ENCODE measurements around the gene KIAA0232.
A peak's percentile ranks its signal among the peaks of the same experiment; 100 is the strongest.

KIAA0232 gene

DNA sequence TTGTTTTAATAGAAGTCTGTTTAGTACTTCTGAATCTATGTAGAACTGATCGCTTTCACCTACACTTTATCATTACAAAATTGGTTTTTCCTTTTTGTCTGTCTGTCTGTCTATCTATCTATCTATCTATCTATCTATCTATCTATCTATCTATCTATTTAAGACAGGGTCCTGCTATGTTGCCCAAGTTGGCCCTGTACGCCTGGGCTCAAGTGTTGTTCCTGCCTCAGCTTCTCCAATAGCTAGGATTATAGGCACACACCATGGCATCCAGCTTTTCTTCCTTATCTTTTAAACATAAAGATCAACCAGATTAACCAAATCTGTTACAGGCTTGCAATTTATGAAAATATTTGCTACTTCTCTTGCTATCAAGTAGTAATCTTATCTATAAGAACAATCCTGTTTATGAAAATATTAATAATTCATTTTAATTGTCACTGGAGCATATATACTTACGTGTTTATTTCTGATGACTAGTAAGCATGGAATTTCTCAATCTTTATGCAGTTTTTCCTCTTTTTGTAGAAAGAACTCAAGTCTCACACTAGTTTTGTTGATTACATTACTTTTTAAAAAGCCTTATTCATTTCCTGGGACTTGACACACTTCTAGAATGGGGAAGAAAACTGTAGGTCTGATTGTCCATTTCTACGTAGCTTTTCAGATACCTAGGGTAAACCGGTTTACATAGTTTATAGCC is 24.5 kb downstream of the KIAA0232 start:
- H3K27ac ChIP-seq (ENCODE audit: poor library complexity, severe bottlenecking) = peak overlapping the region; percentile 52
- DNase-seq (ENCODE audit: low spot score) (no peak), ATAC-seq (ENCODE audit: low read depth) (0 out of 3 replicates have a peak, but pooled peaks have one; percentile 23)
- TF ChIP-seq, protein P1, sequence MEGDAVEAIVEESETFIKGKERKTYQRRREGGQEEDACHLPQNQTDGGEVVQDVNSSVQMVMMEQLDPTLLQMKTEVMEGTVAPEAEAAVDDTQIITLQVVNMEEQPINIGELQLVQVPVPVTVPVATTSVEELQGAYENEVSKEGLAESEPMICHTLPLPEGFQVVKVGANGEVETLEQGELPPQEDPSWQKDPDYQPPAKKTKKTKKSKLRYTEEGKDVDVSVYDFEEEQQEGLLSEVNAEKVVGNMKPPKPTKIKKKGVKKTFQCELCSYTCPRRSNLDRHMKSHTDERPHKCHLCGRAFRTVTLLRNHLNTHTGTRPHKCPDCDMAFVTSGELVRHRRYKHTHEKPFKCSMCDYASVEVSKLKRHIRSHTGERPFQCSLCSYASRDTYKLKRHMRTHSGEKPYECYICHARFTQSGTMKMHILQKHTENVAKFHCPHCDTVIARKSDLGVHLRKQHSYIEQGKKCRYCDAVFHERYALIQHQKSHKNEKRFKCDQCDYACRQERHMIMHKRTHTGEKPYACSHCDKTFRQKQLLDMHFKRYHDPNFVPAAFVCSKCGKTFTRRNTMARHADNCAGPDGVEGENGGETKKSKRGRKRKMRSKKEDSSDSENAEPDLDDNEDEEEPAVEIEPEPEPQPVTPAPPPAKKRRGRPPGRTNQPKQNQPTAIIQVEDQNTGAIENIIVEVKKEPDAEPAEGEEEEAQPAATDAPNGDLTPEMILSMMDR (IDR thresholded peaks at IDR 0.05; ENCODE audit: poor library complexity, severe bottlenecking) = no peak
- peaks cover 21% of the 10 kb centered on the region for H3K4me1 ChIP-seq (ENCODE audit: insufficient read depth, poor library complexity, severe bottlenecking)
- no peak overlapping the region for H3K4me3 ChIP-seq (ENCODE audit: severe bottlenecking)
- H3K36me3 ChIP-seq (ENCODE audit: low read depth) = peaks cover 7% of the 10 kb centered on the region
- no peaks in the 10 kb centered on the region for H3K9me3 ChIP-seq (ENCODE audit: severe bottlenecking)
- H3K27me3 ChIP-seq (ENCODE audit: insufficient read depth, poor library complexity, severe bottlenecking) = no peaks in the 10 kb centered on the region

DNA sequence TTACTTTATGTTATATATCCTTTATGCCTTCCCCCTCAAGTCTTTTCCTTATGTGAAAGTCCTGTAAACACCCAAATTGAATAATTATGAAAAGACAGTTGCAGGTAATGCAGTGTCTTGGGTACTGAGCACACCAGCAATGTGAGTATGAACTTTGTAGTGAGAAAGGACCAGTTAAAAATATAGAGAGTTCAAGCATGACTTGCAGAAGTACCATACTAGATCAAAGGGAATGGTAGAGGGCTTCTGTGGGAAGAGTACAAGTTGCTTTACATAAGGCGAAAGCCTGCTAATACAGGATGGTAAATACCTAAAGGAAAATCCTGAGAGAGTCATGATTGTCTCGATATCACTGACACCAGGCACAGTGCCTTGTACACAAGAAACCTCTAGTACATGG is 25.7 kb downstream of the KIAA0232 start:
- DNase-seq (ENCODE audit: low spot score) (no peak), ATAC-seq (ENCODE audit: low read depth) (no peak)
- Histone ChIP-seq H3K27me3 (ENCODE audit: insufficient read depth, poor library complexity, severe bottlenecking) (no peaks in the 10 kb centered on the region), H3K9me3 (ENCODE audit: severe bottlenecking) (no peaks in the 10 kb centered on the region), H3K4me3 (ENCODE audit: severe bottlenecking) (no peak overlapping the region), H3K36me3 (ENCODE audit: low read depth) (peaks cover 7% of the 10 kb centered on the region), H3K4me1 (ENCODE audit: insufficient read depth, poor library complexity, severe bottlenecking) (peaks cover 21% of the 10 kb centered on the region), H3K27ac (ENCODE audit: poor library complexity, severe bottlenecking) (no peak overlapping the region)
- TF ChIP-seq, protein P1 (IDR thresholded peaks at IDR 0.05; ENCODE audit: poor library complexity, severe bottlenecking) = no peak

DNA sequence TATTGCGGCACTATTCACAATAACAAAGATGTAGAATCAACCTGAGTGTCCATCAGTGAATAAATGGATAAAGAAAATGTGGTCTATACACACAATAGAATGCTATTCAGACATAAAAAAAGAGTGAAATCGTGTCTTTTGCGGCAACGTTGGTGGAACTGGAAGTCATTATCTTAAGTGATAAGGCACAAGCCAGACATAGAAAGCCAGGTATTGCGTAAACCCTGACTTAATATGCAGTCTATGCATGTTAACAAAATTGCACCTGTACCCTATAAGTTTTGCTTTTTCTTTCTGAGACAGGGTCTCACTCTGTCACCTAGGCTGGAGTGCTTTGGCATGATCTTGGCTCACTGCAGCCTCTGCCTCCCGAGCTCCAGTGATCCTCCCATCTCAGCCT is 28.6 kb downstream of the KIAA0232 start:
- Histone ChIP-seq H3K27me3 (ENCODE audit: insufficient read depth, poor library complexity, severe bottlenecking) (no peaks in the 10 kb centered on the region), H3K9me3 (ENCODE audit: severe bottlenecking) (no peaks in the 10 kb centered on the region), H3K36me3 (ENCODE audit: low read depth) (peaks cover 10% of the 10 kb centered on the region), H3K4me3 (ENCODE audit: severe bottlenecking) (no peak overlapping the region), H3K27ac (ENCODE audit: poor library complexity, severe bottlenecking) (no peak overlapping the region), H3K4me1 (ENCODE audit: insufficient read depth, poor library complexity, severe bottlenecking) (peaks cover 30% of the 10 kb centered on the region)
- no peak for ATAC-seq (ENCODE audit: low read depth)
- TF ChIP-seq, protein P1 (IDR thresholded peaks at IDR 0.05; ENCODE audit: poor library complexity, severe bottlenecking) = no peak
- DNase-seq (ENCODE audit: low spot score) = no peak

DNA sequence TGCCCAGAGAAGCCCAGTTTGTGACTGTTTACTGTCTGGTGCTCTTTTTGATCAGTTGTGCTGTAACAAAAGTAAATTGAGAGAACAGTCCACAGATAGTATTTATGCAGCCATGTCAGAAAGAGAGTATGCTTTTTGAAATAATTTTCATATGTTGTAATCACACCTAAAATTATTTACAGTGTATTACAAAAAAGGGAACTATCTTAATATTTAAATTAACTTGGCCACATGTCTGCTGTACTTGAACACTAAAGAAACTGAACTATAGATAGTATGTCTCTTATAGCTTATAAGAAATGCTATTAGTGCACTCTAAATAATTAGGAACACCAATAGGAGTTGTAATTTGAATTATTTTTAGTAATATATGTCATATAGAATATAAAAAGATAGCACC is 30.2 kb downstream of the KIAA0232 start:
- H3K27me3 ChIP-seq (ENCODE audit: insufficient read depth, poor library complexity, severe bottlenecking) = no peaks in the 10 kb centered on the region
- H3K9me3 ChIP-seq (ENCODE audit: severe bottlenecking) = no peaks in the 10 kb centered on the region
- DNase-seq (ENCODE audit: low spot score) (no peak), ATAC-seq (ENCODE audit: low read depth) (no peak)
- H3K4me1 ChIP-seq (ENCODE audit: insufficient read depth, poor library complexity, severe bottlenecking) = peaks cover 15% of the 10 kb centered on the region
- H3K36me3 ChIP-seq (ENCODE audit: low read depth) = peaks cover 12% of the 10 kb centered on the region
- TF ChIP-seq, protein P1 (IDR thresholded peaks at IDR 0.05; ENCODE audit: poor library complexity, severe bottlenecking) = no peak
- H3K27ac ChIP-seq (ENCODE audit: poor library complexity, severe bottlenecking) = no peak overlapping the region
- no peak overlapping the region for H3K4me3 ChIP-seq (ENCODE audit: severe bottlenecking)

DNA sequence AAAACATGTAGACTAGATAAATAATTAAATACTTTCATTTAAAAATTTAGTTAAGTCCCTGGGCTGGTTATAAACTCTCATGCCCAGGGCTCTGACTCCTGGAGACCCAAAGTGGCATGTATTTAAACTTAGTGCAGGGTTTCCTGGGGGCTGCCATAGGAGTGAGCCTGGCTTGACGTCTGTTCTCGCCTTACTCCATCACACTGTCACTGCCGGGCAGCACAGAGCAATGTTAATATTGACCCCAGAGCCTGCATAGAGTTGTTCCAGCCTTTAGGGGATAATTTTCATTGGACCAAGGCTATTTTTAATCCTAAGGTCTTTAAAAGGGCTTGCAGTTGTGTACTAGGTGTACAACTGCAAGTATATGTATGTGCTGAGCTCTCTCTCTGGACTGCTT is 31.2 kb downstream of the KIAA0232 start:
- Histone ChIP-seq H3K36me3 (ENCODE audit: low read depth) (peaks cover 7% of the 10 kb centered on the region; the same call in 1 of the 2 replicates), H3K27ac (ENCODE audit: poor library complexity, severe bottlenecking) (no peak overlapping the region), H3K9me3 (ENCODE audit: severe bottlenecking) (peaks cover under 1% of the 10 kb centered on the region), H3K4me1 (ENCODE audit: insufficient read depth, poor library complexity, severe bottlenecking) (peaks cover 15% of the 10 kb centered on the region), H3K27me3 (ENCODE audit: insufficient read depth, poor library complexity, severe bottlenecking) (no peaks in the 10 kb centered on the region), H3K4me3 (ENCODE audit: severe bottlenecking) (no peak overlapping the region)
- DNase-seq (ENCODE audit: low spot score) (no peak), ATAC-seq (ENCODE audit: low read depth) (no peak)
- TF ChIP-seq, protein P1 (IDR thresholded peaks at IDR 0.05; ENCODE audit: poor library complexity, severe bottlenecking) = no peak

Measured in RWPE2 (cell line).